Right kidney (tissue), 9 donors: ENCODE results near the gene KRTDAP.

Source experiments
- DNase-seq: peaks from one replicate; pipeline ENCODE4 v3.0.0-alpha.2; 2016
- long read RNA-seq, 8 donors: transcript quantifications; one replicate each; lab custom pipeline, GENCODE V29; 2026

Gene KRTDAP
- long read RNA-seq, donor 1, result 0 reads
- long read RNA-seq, donor 2, result 0 reads
- long read RNA-seq, donor 3, partial matches to known transcripts, result 0 of 1 reads
- long read RNA-seq, donor 3, other reads (novel, unspliced or antisense), result 0 of 1 reads
- long read RNA-seq, donor 4, partial matches to known transcripts, result 0 of 1 reads
- long read RNA-seq, donor 4, other reads (novel, unspliced or antisense), result 0 of 1 reads
- long read RNA-seq, donor 5, result 0 reads
- long read RNA-seq, donor 6, result 0 reads
- long read RNA-seq, donor 7, result 0 reads
- long read RNA-seq, donor 8, partial matches to known transcripts, result 0 of 1 reads
- long read RNA-seq, donor 8, other reads (novel, unspliced or antisense), result 0 of 1 reads

- no peak for DNase-seq
Observed at GRCh38 chr19:35490364-35490763, at the start of gene KRTDAP. Gene KRTDAP (minus strand): TSS chr19:35490464. CDS start chr19:35490442, 22 bp downstream.

- no peak for DNase-seq
Observed at GRCh38 chr19:35539850-35540249, 49.6 kb upstream of the KRTDAP start.

GRCh38 chr19:35539314-35539713 is 49.0 kb upstream of the KRTDAP start:
- no peak for DNase-seq

- no peak for DNase-seq
Observed at GRCh38 chr19:35534803-35535480, 44.7 kb upstream of the KRTDAP start.

GRCh38 chr19:35533822-35534392 is 43.6 kb upstream of the KRTDAP start:
- DNase-seq, result no peak

GRCh38 chr19:35533201-35533821 is 43.0 kb upstream of the KRTDAP start, which contains the start of gene GAPDHS:
Gene GAPDHS (plus strand): TSS chr19:35533456. CDS start chr19:35533528, 72 bp downstream.
- DNase-seq, result no peak

- no peak for DNase-seq
Observed at GRCh38 chr19:35531291-35531690, 41.0 kb upstream of the KRTDAP start.

GRCh38 chr19:35529241-35530218 is 39.3 kb upstream of the KRTDAP start:
- DNase-seq, result no peak

GRCh38 chr19:35528218-35529038 is 38.2 kb upstream of the KRTDAP start, which contains the start of gene SBSN:
Gene SBSN (minus strand): TSS chr19:35528311. CDS start chr19:35528281, 30 bp downstream.
- no peak for DNase-seq

- DNase-seq, result no peak
Observed at GRCh38 chr19:35525873-35526272, 35.6 kb upstream of the KRTDAP start.

- no peak for DNase-seq
Observed at GRCh38 chr19:35524181-35524837, 34.0 kb upstream of the KRTDAP start.

- no peak for DNase-seq
Observed at GRCh38 chr19:35522745-35523327, 32.6 kb upstream of the KRTDAP start.

- DNase-seq, result no peak
Observed at GRCh38 chr19:35521124-35521743, 31.0 kb upstream of the KRTDAP start.

GRCh38 chr19:35519291-35519690 is 29.0 kb upstream of the KRTDAP start:
- DNase-seq, result no peak

GRCh38 chr19:35518313-35518712 is 28.0 kb upstream of the KRTDAP start:
- no peak for DNase-seq

- DNase-seq, result no peak
Observed at GRCh38 chr19:35517342-35517741, 27.1 kb upstream of the KRTDAP start.

- DNase-seq, result no peak
Observed at GRCh38 chr19:35516310-35516709, 26.0 kb upstream of the KRTDAP start.

GRCh38 chr19:35514282-35514809 is 24.1 kb upstream of the KRTDAP start:
- DNase-seq, result no peak
